ENCODE results near the gene ANKRD12.

ANKRD12 gene

GRCh38 chr18:9123520-9123919 is 13.1 kb upstream of the ANKRD12 start:
- ATAC-seq = no peak
- peaks cover 51% of the 10 kb centered on the region for H3K4me1 Mint-ChIP-seq
- no peak for DNase-seq
- H3K4me3 Mint-ChIP-seq = peak overlapping the region in 1 of 2 donors; percentile 1
- H3K27ac Mint-ChIP-seq = peak overlapping the region in 1 of 2 donors; percentile 27
- H3K27me3 Mint-ChIP-seq = no peaks in the 10 kb centered on the region
- no peaks in the 10 kb centered on the region for H3K9me3 Mint-ChIP-seq

GRCh38 chr18:9124824-9125223 is 11.8 kb upstream of the ANKRD12 start:
- Mint-ChIP-seq H3K9me3 (no peaks in the 10 kb centered on the region), H3K27me3 (no peaks in the 10 kb centered on the region), H3K27ac (no peak overlapping the region), H3K4me1 (peaks cover 49% of the 10 kb centered on the region), H3K4me3 (no peak overlapping the region)
- no peak for ATAC-seq
- no peak for DNase-seq

GRCh38 chr18:9126337-9126736 is 10.2 kb upstream of the ANKRD12 start:
- H3K27ac Mint-ChIP-seq = peak overlapping the region in 1 of 2 donors; percentile 13
- no peak overlapping the region for H3K4me3 Mint-ChIP-seq
- H3K27me3 Mint-ChIP-seq = no peaks in the 10 kb centered on the region
- no peak for ATAC-seq
- H3K4me1 Mint-ChIP-seq = peaks cover 44% of the 10 kb centered on the region
- no peak for DNase-seq
- H3K9me3 Mint-ChIP-seq = no peaks in the 10 kb centered on the region

- Mint-ChIP-seq H3K4me3 (no peak overlapping the region), H3K4me1 (peaks cover 61% of the 10 kb centered on the region), H3K9me3 (no peaks in the 10 kb centered on the region), H3K27me3 (no peaks in the 10 kb centered on the region), H3K27ac (no peak overlapping the region)
- no peak for ATAC-seq
- no peak for DNase-seq
These were observed 6.4 kb upstream of the ANKRD12 start for GRCh38 chr18:9130195-9130594.

GRCh38 chr18:9130806-9131205 is 5.8 kb upstream of the ANKRD12 start:
- H3K27ac Mint-ChIP-seq = no peak overlapping the region
- no peak for ATAC-seq
- peaks cover 61% of the 10 kb centered on the region for H3K4me1 Mint-ChIP-seq
- H3K4me3 Mint-ChIP-seq = no peak overlapping the region
- no peaks in the 10 kb centered on the region for H3K27me3 Mint-ChIP-seq
- H3K9me3 Mint-ChIP-seq = no peaks in the 10 kb centered on the region
- no peak for DNase-seq

- Mint-ChIP-seq H3K27me3 (no peaks in the 10 kb centered on the region), H3K4me1 (peaks cover 57% of the 10 kb centered on the region), H3K27ac (no peak overlapping the region), H3K4me3 (no peak overlapping the region), H3K9me3 (no peaks in the 10 kb centered on the region)
- ATAC-seq (no peak), DNase-seq (no peak)
These were observed 4.0 kb upstream of the ANKRD12 start for GRCh38 chr18:9132628-9133027.

- no peaks in the 10 kb centered on the region for H3K9me3 Mint-ChIP-seq
- ATAC-seq = no peak
- H3K27me3 Mint-ChIP-seq = no peaks in the 10 kb centered on the region
- peaks cover 57% of the 10 kb centered on the region for H3K4me1 Mint-ChIP-seq
- peak overlapping the region in 1 of 2 donors; percentile 67 for H3K27ac Mint-ChIP-seq
- H3K4me3 Mint-ChIP-seq = peak overlapping the region in 1 of 2 donors; percentile 11
- no peak for DNase-seq
These were observed 3.4 kb upstream of the ANKRD12 start for GRCh38 chr18:9133225-9133624.

GRCh38 chr18:9135081-9135911 is 1.3 kb upstream of the ANKRD12 start:
- Mint-ChIP-seq H3K27ac (peak overlapping the region; percentile 82 to 100), H3K9me3 (no peaks in the 10 kb centered on the region), H3K4me1 (peaks cover 54% of the 10 kb centered on the region), H3K27me3 (no peaks in the 10 kb centered on the region), H3K4me3 (peak overlapping the region; percentile 92 to 96)
- ATAC-seq (no peak), DNase-seq (no peak)

GRCh38 chr18:9135912-9136314 is 668 bp upstream of the ANKRD12 start:
- H3K9me3 Mint-ChIP-seq = no peaks in the 10 kb centered on the region
- no peak for ATAC-seq
- peaks cover 59% of the 10 kb centered on the region for H3K4me1 Mint-ChIP-seq

GRCh38 chr18:9137168-9138066 is 836 bp downstream of the ANKRD12 start:
- Mint-ChIP-seq H3K4me1 (peaks cover 64% of the 10 kb centered on the region), H3K27me3 (no peaks in the 10 kb centered on the region), H3K4me3 (peak overlapping the region; percentile 73 to 87), H3K27ac (peak overlapping the region; percentile 95 to 97), H3K9me3 (no peaks in the 10 kb centered on the region)
- DNase-seq = peak; percentile 78 to 80
- ATAC-seq = peak; percentile 64

More at GRCh38 chr18:9135912-9136314, 668 bp upstream of the ANKRD12 start:
- Mint-ChIP-seq H3K27me3 (no peaks in the 10 kb centered on the region), H3K27ac (peak overlapping the region; percentile 98 to 100), H3K4me3 (peak overlapping the region; percentile 92 to 96)
- DNase-seq = no peak

- ATAC-seq (no peak), DNase-seq (no peak)
- Mint-ChIP-seq H3K4me3 (peak overlapping the region; percentile 73 to 87), H3K9me3 (no peaks in the 10 kb centered on the region), H3K4me1 (peaks cover 61% of the 10 kb centered on the region), H3K27me3 (no peaks in the 10 kb centered on the region), H3K27ac (peak overlapping the region; percentile 48 to 89)
These were observed 2.9 kb downstream of the ANKRD12 start for GRCh38 chr18:9139400-9140039.

- no peaks in the 10 kb centered on the region for H3K27me3 Mint-ChIP-seq
- H3K4me3 Mint-ChIP-seq = peak overlapping the region; percentile 73 to 87
- H3K9me3 Mint-ChIP-seq = no peaks in the 10 kb centered on the region
- DNase-seq (no peak), ATAC-seq (no peak)
- peak overlapping the region in 1 of 2 donors; percentile 89 for H3K27ac Mint-ChIP-seq
- H3K4me1 Mint-ChIP-seq = peaks cover 58% of the 10 kb centered on the region
These were observed 3.8 kb downstream of the ANKRD12 start for GRCh38 chr18:9140381-9140780.

GRCh38 chr18:9140984-9141383 is 4.4 kb downstream of the ANKRD12 start:
- no peak for DNase-seq

GRCh38 chr18:9146224-9146623 is 9.6 kb downstream of the ANKRD12 start:
- peak overlapping the region in 1 of 2 donors; percentile 42 for H3K4me3 Mint-ChIP-seq
- ATAC-seq = no peak
- no peak for DNase-seq
- H3K27ac Mint-ChIP-seq = peak overlapping the region; percentile 82 to 83
- no peaks in the 10 kb centered on the region for H3K27me3 Mint-ChIP-seq
- H3K9me3 Mint-ChIP-seq = no peaks in the 10 kb centered on the region
- H3K4me1 Mint-ChIP-seq = peaks cover 82% of the 10 kb centered on the region

More at GRCh38 chr18:9140984-9141383, 4.4 kb downstream of the ANKRD12 start:
- H3K4me3 Mint-ChIP-seq = peak overlapping the region; percentile 73 to 87
- H3K27ac Mint-ChIP-seq = peak overlapping the region; percentile 25 to 63
- no peaks in the 10 kb centered on the region for H3K27me3 Mint-ChIP-seq
- no peaks in the 10 kb centered on the region for H3K9me3 Mint-ChIP-seq
- ATAC-seq = no peak
- peaks cover 60% of the 10 kb centered on the region for H3K4me1 Mint-ChIP-seq

GRCh38 chr18:9147440-9148202 is 11.0 kb downstream of the ANKRD12 start:
- Mint-ChIP-seq H3K27ac (peak overlapping the region in 1 of 2 donors; percentile 71), H3K4me3 (peak overlapping the region; percentile 49 to 60), H3K4me1 (peaks cover 82% of the 10 kb centered on the region), H3K9me3 (no peaks in the 10 kb centered on the region), H3K27me3 (no peaks in the 10 kb centered on the region)
- ATAC-seq (peak; percentile 69), DNase-seq (peak; percentile 29 to 32)

Data from stimulated activated naive CD8-positive, alpha-beta T cell treated with anti-CD3 and anti-CD28 coated beads, Interleukin-15, amount 100 ng/mL, for 72 hours (primary cell).